ENCODE measurements around the gene KCNQ1.

DNA sequence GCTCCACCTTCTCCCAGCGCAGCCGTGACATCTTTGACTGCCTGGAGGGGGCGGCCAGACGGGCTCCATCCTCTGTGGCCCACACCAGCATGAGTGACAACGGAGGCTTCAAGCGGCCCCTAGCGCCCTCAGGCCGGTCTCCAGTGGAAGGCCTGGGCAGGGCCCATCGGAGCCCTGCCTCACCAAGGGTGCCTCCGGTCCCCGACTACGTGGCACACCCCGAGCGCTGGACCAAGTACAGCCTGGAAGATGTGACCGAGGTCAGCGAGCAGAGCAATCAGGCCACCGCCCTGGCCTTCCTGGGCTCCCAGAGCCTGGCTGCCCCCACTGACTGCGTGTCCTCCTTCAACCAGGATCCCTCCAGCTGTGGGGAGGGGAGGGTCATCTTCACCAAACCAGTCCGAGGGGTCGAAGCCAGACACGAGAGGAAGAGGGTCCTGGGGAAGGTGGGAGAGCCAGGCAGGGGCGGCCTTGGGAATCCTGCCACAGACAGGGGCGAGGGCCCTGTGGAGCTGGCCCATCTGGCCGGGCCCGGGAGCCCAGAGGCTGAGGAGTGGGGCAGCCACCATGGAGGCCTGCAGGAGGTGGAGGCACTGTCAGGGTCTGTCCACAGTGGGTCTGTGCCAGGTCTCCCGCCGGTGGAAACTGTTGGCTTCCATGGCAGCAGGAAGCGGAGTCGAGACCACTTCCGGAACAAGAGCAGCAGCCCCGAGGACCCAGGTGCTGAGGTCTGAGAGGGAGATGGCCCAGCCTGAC is 41.7 kb upstream of the KCNQ1 start:
- no peak for TF ChIP-seq HDGF (IDR thresholded peaks at IDR 0.05)
- TF ChIP-seq ZNF780A (CRISPR knock-in tag; IDR thresholded peaks at IDR 0.05): no peak
- no peak for TF ChIP-seq XRCC5 (IDR thresholded peaks at IDR 0.05; ENCODE audit: low read depth, low read length)
- TF ChIP-seq EHMT2 (IDR thresholded peaks at IDR 0.05): no peak
- TF ChIP-seq, protein P1, sequence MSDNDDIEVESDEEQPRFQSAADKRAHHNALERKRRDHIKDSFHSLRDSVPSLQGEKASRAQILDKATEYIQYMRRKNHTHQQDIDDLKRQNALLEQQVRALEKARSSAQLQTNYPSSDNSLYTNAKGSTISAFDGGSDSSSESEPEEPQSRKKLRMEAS (CRISPR knock-in tag; IDR thresholded peaks at IDR 0.05): no peak
- TF ChIP-seq, protein P2, sequence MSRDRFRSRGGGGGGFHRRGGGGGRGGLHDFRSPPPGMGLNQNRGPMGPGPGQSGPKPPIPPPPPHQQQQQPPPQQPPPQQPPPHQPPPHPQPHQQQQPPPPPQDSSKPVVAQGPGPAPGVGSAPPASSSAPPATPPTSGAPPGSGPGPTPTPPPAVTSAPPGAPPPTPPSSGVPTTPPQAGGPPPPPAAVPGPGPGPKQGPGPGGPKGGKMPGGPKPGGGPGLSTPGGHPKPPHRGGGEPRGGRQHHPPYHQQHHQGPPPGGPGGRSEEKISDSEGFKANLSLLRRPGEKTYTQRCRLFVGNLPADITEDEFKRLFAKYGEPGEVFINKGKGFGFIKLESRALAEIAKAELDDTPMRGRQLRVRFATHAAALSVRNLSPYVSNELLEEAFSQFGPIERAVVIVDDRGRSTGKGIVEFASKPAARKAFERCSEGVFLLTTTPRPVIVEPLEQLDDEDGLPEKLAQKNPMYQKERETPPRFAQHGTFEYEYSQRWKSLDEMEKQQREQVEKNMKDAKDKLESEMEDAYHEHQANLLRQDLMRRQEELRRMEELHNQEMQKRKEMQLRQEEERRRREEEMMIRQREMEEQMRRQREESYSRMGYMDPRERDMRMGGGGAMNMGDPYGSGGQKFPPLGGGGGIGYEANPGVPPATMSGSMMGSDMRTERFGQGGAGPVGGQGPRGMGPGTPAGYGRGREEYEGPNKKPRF (IDR thresholded peaks at IDR 0.05; ENCODE audit: low read depth, low read length): no peak
- TF ChIP-seq SP1 (CRISPR knock-in tag; IDR thresholded peaks at IDR 0.05): no peak
- no peak for TF ChIP-seq PCBP2 (IDR thresholded peaks at IDR 0.05; ENCODE audit: low read depth, low read length, poor library complexity, severe bottlenecking)
- no peak for TF ChIP-seq NR1H2 (CRISPR knock-in tag; IDR thresholded peaks at IDR 0.05)
- TF ChIP-seq ZNF274 (IDR thresholded peaks at IDR 0.05; ENCODE audit: borderline replicate concordance, low read depth, low read length): no peak
- no peak for TF ChIP-seq NONO (IDR thresholded peaks at IDR 0.05; ENCODE audit: low read depth in 2 of 2, low read length in 1 of 2)
- no peak for TF ChIP-seq SUPT5H (IDR thresholded peaks at IDR 0.05)
